MCF 10A (cell line): ENCODE results near the gene PMP22. TPM values are rescaled to one million over a fixed set of nuclear protein-coding genes. Genes with fewer than 3 reads are reported as not detected.

ENCODE experiments used
- BruUV-seq: library from RNA; stranded (reverse); fragments of 400-500 nt; replicated peaks from 2 replicates; lab custom pipeline; 2021; lab: Mats Ljungman, UMichigan
- CTCF ChIA-PET: fragments of 300-600 bp; sonication (Branson Sonifier 250); formaldehyde crosslinking; extraction: SDS; loops from one replicate; lab custom pipeline; 2021; ENCODE audit warnings: antibody characterized with exemption, inconsistent platforms; lab: Yijun Ruan, JAX
- POLR2A ChIA-PET: fragments of 300-600, 350-650 bp; sonication (Branson Sonifier 250); formaldehyde crosslinking; extraction: SDS; loops from one replicate; lab custom pipeline; 2020; ENCODE audit warnings: antibody characterized with exemption, inconsistent platforms; lab: Yijun Ruan, JAX
- DNase-seq: peaks from one replicate; pipeline ENCODE4 v3.0.0-alpha.2; 2018; ENCODE audit not compliant: unreplicated experiment
- H3K27ac Mint-ChIP-seq: one replicate; pipeline ENCODE4 v1.8.0; 2022; ENCODE audit warnings: mild to moderate bottlenecking, low read depth, mixed read lengths; ENCODE audit not compliant: unreplicated experiment
- H3K27me3 Mint-ChIP-seq: one replicate; pipeline ENCODE4 v1.8.0; 2022; ENCODE audit warnings: mixed read lengths; ENCODE audit not compliant: insufficient read depth, unreplicated experiment
- H3K36me3 Mint-ChIP-seq: one replicate; pipeline ENCODE4 v1.8.0; 2022; ENCODE audit warnings: mild to moderate bottlenecking, moderate library complexity, mixed read lengths; ENCODE audit not compliant: insufficient read depth, unreplicated experiment
- H3K4me1 Mint-ChIP-seq: one replicate; pipeline ENCODE4 v1.8.0; 2022; ENCODE audit warnings: mixed read lengths; ENCODE audit not compliant: insufficient read depth, unreplicated experiment
- H3K4me3 Mint-ChIP-seq: one replicate; pipeline ENCODE4 v1.8.0; 2022; ENCODE audit warnings: mild to moderate bottlenecking, moderate library complexity, mixed read lengths; ENCODE audit not compliant: unreplicated experiment
- H3K9me3 Mint-ChIP-seq: one replicate; pipeline ENCODE4 v1.8.0; 2022; ENCODE audit warnings: mixed read lengths; ENCODE audit not compliant: unreplicated experiment
- intact Hi-C: fragments of 100-400 bp; cut with micrococcal nuclease; formaldehyde crosslinking; loops from 2 replicates; pipeline ENCODE4 v1.14.1; 2022
- total RNA-seq: library from RNA; stranded (reverse); gene quantifications from 2 replicates; pipeline ENCODE4 v1.2.3, GENCODE V29; 2022
- TF ChIP-seq, protein P1 (sequence below): fragments of 200-600 bp; IDR thresholded peaks from one replicate; pipeline ENCODE4 v1.8.0; 2022; ENCODE audit warnings: antibody characterized with exemption, mild to moderate bottlenecking; ENCODE audit not compliant: unreplicated experiment

PMP22 gene
- total RNA-seq, 1 experiment from 2014 or later: 0.44 TPM

GRCh38 chr17:15303268-15303667 is 38.1 kb upstream of the PMP22 start:
- no peak for DNase-seq
- TF ChIP-seq, protein P1, sequence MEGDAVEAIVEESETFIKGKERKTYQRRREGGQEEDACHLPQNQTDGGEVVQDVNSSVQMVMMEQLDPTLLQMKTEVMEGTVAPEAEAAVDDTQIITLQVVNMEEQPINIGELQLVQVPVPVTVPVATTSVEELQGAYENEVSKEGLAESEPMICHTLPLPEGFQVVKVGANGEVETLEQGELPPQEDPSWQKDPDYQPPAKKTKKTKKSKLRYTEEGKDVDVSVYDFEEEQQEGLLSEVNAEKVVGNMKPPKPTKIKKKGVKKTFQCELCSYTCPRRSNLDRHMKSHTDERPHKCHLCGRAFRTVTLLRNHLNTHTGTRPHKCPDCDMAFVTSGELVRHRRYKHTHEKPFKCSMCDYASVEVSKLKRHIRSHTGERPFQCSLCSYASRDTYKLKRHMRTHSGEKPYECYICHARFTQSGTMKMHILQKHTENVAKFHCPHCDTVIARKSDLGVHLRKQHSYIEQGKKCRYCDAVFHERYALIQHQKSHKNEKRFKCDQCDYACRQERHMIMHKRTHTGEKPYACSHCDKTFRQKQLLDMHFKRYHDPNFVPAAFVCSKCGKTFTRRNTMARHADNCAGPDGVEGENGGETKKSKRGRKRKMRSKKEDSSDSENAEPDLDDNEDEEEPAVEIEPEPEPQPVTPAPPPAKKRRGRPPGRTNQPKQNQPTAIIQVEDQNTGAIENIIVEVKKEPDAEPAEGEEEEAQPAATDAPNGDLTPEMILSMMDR: no peak
- BruUV-seq: no TSS peak
- no peaks in the 10 kb centered on the region for H3K4me1 Mint-ChIP-seq
- CTCF ChIA-PET: no interaction called here
- H3K9me3 Mint-ChIP-seq: no peaks in the 10 kb centered on the region
- H3K27me3 Mint-ChIP-seq: peaks cover 29% of the 10 kb centered on the region
- no peak overlapping the region for H3K4me3 Mint-ChIP-seq
- intact Hi-C loops: no loop called here
- no peak overlapping the region for H3K27ac Mint-ChIP-seq
- no peaks in the 10 kb centered on the region for H3K36me3 Mint-ChIP-seq
- POLR2A ChIA-PET: no interaction called here

- intact Hi-C loops: no loop called here
- no peaks in the 10 kb centered on the region for H3K4me1 Mint-ChIP-seq
- ChIA-PET CTCF (interaction anchor here (1.0 kb wide), 1 partner anchor 44 kb away, joined by 3 read pairs; no protein-coding TSS in a partner anchor), POLR2A (interaction anchor here (0.7 kb wide), 1 partner anchor 28 kb away, joined by 3 read pairs; no protein-coding TSS in a partner anchor)
- peaks cover 29% of the 10 kb centered on the region for H3K27me3 Mint-ChIP-seq
- H3K36me3 Mint-ChIP-seq: no peaks in the 10 kb centered on the region
- no TSS peak for BruUV-seq
- TF ChIP-seq, protein P1: no peak
- no peak overlapping the region for H3K4me3 Mint-ChIP-seq
- no peak for DNase-seq
- H3K27ac Mint-ChIP-seq: no peak overlapping the region
- H3K9me3 Mint-ChIP-seq: no peaks in the 10 kb centered on the region
Measured at GRCh38 chr17:15301845-15302244, 36.7 kb upstream of the PMP22 start.

DNA sequence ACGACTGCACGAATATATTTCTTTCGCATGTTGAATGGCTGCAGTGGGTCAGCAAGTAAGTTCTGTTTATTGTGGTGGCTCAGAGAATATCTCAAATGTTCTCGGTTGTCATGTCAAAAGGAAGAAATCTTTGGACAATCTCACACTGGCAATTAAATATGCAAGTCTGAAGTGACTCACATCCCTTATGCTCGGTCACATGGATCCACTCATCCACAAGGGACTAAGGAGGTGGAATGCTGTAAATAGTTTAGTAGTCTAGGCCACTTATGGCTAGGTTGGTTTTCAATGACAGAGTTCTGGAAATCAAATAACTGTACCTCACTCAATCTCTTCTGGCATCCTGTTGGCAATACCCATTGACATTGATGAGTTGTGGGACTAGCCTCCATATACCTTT is 33.0 kb upstream of the PMP22 start:
- H3K4me1 Mint-ChIP-seq: no peaks in the 10 kb centered on the region
- BruUV-seq: no TSS peak
- intact Hi-C loops: no loop called here
- peaks cover 29% of the 10 kb centered on the region for H3K27me3 Mint-ChIP-seq
- no peaks in the 10 kb centered on the region for H3K36me3 Mint-ChIP-seq
- TF ChIP-seq, protein P1: no peak
- no peak overlapping the region for H3K27ac Mint-ChIP-seq
- H3K9me3 Mint-ChIP-seq: peaks cover 4% of the 10 kb centered on the region
- no peak for DNase-seq
- ChIA-PET POLR2A (interaction anchor here (0.7 kb wide), 1 partner anchor 21 kb away, joined by 3 read pairs; no protein-coding TSS in a partner anchor), CTCF (interaction anchor here (0.6 kb wide), 1 partner anchor 58 kb away, joined by 4 read pairs; no protein-coding TSS in a partner anchor)
- H3K4me3 Mint-ChIP-seq: no peak overlapping the region

GRCh38 chr17:15293558-15293957 is 28.4 kb upstream of the PMP22 start:
- Mint-ChIP-seq H3K36me3 (no peaks in the 10 kb centered on the region), H3K4me3 (no peak overlapping the region), H3K27me3 (no peaks in the 10 kb centered on the region), H3K4me1 (peaks cover 18% of the 10 kb centered on the region), H3K9me3 (peaks cover 8% of the 10 kb centered on the region), H3K27ac (no peak overlapping the region)
- intact Hi-C loops: no loop called here
- CTCF ChIA-PET: no interaction called here
- BruUV-seq: no TSS peak
- POLR2A ChIA-PET: interaction anchor here (1.4 kb wide), 1 partner anchor 7 kb away, joined by 3 read pairs; no protein-coding TSS in a partner anchor
- DNase-seq: no peak
- TF ChIP-seq, protein P1: no peak
